A673 (cell line): Measurements from ENCODE around the gene PLEKHF1.

Experiments
- CTCF ChIP-seq: fragments of 300-800, 200-600 bp; sonication (generic); conservative IDR thresholded peaks from 2 replicates; pipeline ENCODE4 v1.5.1; 2017; ENCODE audit warnings: low read depth, mild to moderate bottlenecking, antibody characterized with exemption, low read length, moderate library complexity, mixed read lengths
- EZH2 ChIP-seq: fragments of 200-600 bp; sonication (generic); IDR thresholded peaks from 2 replicates; pipeline ENCODE4 v1.6.1; 2017; ENCODE audit warnings: borderline replicate concordance, low read depth, mild to moderate bottlenecking, mixed read lengths, antibody characterized with exemption, low read length; ENCODE audit not compliant: poor library complexity, severe bottlenecking

- TF ChIP-seq CTCF = no peak
- TF ChIP-seq EZH2 = no peak
These were observed 9.9 kb downstream of the PLEKHF1 start for GRCh38 chr19:29675120-29675649.
